ENCODE measurements around the gene PHACTR1. TPM values are rescaled to one million over a fixed set of nuclear protein-coding genes. Genes with fewer than 3 reads are reported as not detected.

Gene PHACTR1
- total and polyA plus RNA-seq, 12 donors, result 6.3 to 150 (median 79.9) TPM

DNA sequence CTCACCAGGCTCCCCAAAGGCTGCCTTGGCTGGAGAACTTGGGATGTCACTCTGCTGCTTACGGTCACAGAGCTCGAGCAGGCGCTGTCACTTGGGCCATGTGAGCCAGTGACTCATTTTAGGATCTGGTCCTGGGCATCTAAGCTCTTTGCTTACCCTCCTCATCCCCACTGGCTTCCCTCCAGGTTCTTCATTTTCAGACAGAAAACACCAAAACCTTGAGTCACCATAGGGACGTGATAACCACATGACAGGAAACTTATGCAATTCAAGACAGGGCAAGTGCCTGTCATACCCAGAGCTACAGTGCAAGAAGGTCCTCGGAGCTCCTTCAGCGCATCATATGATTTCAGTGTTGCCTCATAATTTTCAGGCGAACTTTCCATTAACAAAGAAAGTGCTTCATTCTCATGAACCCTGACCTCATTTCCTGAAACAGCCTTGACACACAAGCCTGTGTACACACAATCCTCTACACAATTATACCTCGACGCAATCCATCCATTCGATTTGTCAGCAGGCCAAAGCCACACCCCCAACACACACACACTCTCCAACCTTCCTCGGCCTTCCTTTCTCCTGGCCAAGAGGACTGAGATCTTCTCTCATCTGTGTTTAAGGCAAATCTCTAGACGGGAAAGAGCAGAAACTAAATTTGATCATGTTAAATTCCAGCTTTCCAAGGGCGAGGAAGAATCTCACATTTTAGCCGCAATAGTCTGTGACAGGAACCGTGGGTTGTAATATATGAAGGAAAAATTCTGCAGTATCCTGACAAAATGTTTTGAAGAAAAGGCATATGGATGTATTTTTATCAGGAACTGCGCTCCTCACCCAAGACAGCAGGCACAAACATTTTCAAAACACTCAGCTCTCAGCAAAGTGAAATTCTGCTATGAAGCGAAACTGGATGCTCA lies 586.4 kb downstream of the PHACTR1 start:
- TF ChIP-seq, protein P1, sequence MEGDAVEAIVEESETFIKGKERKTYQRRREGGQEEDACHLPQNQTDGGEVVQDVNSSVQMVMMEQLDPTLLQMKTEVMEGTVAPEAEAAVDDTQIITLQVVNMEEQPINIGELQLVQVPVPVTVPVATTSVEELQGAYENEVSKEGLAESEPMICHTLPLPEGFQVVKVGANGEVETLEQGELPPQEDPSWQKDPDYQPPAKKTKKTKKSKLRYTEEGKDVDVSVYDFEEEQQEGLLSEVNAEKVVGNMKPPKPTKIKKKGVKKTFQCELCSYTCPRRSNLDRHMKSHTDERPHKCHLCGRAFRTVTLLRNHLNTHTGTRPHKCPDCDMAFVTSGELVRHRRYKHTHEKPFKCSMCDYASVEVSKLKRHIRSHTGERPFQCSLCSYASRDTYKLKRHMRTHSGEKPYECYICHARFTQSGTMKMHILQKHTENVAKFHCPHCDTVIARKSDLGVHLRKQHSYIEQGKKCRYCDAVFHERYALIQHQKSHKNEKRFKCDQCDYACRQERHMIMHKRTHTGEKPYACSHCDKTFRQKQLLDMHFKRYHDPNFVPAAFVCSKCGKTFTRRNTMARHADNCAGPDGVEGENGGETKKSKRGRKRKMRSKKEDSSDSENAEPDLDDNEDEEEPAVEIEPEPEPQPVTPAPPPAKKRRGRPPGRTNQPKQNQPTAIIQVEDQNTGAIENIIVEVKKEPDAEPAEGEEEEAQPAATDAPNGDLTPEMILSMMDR (IDR thresholded peaks at IDR 0.05), result no peak
- H3K9me3 ChIP-seq, result no peaks in the 10 kb centered on the region
- 46 to 51% methylated on average over 17 of the region's 17 CpGs for WGBS, 2 donors
- H3K27ac ChIP-seq, result peak overlapping the region; percentile 30 to 87 (median 71)
- H3K27me3 ChIP-seq, result no peaks in the 10 kb centered on the region
- DNase-seq (peak; percentile 30 to 66), ATAC-seq (peak; percentile 65 to 89 (median 73))
- intact Hi-C loops (cut with DNase I), result loop anchor here in 1 of 10 donors (10.0 kb wide), 1 partner anchor 108 kb away; no protein-coding TSS in a partner anchor
- H3K4me1 ChIP-seq, result peaks cover 12 to 49% (median 34%) of the 10 kb centered on the region in 9 donors
- peaks cover 0 to 88% (median 12%) of the 10 kb centered on the region in 9 donors for H3K36me3 ChIP-seq
- H3K4me3 ChIP-seq, result peak overlapping the region in 7 of 10 donors; percentile 9 to 36 (median 21)

DNA sequence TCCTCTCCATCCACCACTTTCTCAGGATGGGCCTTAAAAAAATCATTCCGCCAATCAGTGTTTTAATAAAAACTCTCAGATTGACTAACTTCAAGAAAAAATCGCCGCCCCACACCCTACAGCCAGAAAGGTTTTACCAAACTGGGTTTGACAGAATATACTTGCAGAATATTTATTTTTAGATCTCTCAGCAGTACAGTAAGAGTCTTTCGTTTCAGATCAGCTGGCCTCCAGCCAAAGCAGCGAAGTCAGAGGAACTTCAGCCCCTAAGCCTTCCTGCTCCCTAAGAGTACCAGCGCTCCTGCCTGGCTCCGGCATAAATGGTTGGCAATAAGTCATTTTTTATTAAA lies 587.1 kb downstream of the PHACTR1 start:
- TF ChIP-seq, protein P1 (IDR thresholded peaks at IDR 0.05), result no peak
- DNase-seq, result peak; percentile 73 to 87
- peaks cover 12 to 55% (median 37%) of the 10 kb centered on the region in 9 donors for H3K4me1 ChIP-seq
- no peaks in the 10 kb centered on the region for H3K27me3 ChIP-seq
- H3K36me3 ChIP-seq, result peaks cover 0 to 88% (median 12%) of the 10 kb centered on the region in 9 donors
- peak overlapping the region in 7 of 10 donors; percentile 9 to 36 (median 21) for H3K4me3 ChIP-seq
- intact Hi-C loops (cut with DNase I), result loop anchor here in 1 of 10 donors (10.0 kb wide), 1 partner anchor 109 kb away; no protein-coding TSS in a partner anchor
- WGBS, 2 donors, result 12 to 27% methylated on average over 7 of the region's 7 CpGs
- no peaks in the 10 kb centered on the region for H3K9me3 ChIP-seq
- peak; percentile 66 to 91 (median 81) for ATAC-seq
- H3K27ac ChIP-seq, result peak overlapping the region in 9 of 10 donors; percentile 35 to 87 (median 73)

DNA sequence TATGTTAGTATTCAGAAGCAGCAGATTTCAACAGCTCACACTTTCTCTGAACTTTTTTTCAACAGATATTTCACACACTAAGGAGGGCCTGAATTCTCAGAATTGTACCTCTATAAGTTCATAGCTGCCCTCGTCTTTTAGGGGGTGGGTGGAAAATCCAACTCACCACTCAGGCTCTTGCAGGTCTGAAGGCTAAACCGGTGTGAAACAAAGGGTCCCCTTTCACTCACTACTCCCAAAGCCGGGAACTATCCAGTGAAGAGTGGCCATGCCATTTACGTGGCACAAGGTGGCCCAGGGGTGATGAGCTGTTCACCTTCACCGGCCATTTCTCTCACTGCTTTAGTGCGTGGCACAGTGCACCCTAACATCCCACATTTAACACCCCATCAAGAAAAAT lies 587.5 kb downstream of the PHACTR1 start:
- no peaks in the 10 kb centered on the region for H3K9me3 ChIP-seq
- DNase-seq (no peak), ATAC-seq (no peak)
- WGBS, 2 donors, result 56 to 64% methylated on average over 6 of the region's 6 CpGs
- H3K27me3 ChIP-seq, result no peaks in the 10 kb centered on the region
- H3K4me1 ChIP-seq, result peaks cover 12 to 55% (median 37%) of the 10 kb centered on the region in 9 donors
- intact Hi-C loops (cut with DNase I), result loop anchor here in 1 of 10 donors (10.0 kb wide), 1 partner anchor 109 kb away; no protein-coding TSS in a partner anchor
- TF ChIP-seq, protein P1 (IDR thresholded peaks at IDR 0.05), result no peak
- peak overlapping the region in 8 of 10 donors; percentile 13 to 87 (median 74) for H3K27ac ChIP-seq
- peak overlapping the region in 6 of 10 donors; percentile 17 to 36 (median 24) for H3K4me3 ChIP-seq
- peaks cover 0 to 88% (median 12%) of the 10 kb centered on the region in 9 donors for H3K36me3 ChIP-seq

DNA sequence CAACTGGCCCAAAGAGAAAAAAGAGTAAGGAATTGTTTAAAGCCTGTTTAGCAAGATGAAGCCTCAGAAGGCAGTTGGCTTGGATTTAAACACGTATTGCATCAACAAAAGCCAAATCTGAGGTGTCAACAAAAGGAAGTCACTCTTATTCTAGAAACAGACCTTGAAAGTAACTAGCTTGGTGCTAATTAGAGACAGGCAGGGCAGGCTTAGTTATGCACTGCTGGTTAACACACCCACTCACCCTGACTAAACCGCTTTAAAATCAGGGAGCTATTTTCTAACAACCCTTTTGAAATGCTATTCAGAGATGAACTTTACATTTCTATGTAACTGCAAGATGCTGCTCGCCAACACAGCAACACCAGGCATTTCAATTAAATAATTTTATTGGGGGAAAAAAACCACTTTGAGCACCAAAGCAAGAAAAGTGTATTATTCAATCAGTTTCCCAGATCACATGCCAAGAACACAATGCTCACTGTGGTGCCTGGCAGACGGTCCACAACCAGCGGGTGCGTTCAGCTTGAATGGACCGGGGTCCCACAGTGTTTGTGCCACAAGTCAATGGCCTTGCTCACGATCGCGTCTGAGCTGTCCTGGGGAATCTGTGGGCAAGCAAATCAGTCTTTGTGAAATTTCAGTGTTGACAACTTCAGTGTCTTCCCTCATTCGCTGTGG lies 588.2 kb downstream of the PHACTR1 start:
- intact Hi-C loops (cut with DNase I), result loop anchor here in 1 of 10 donors (10.0 kb wide), 1 partner anchor 110 kb away; no protein-coding TSS in a partner anchor
- peaks cover 0 to 87% (median 12%) of the 10 kb centered on the region in 9 donors for H3K36me3 ChIP-seq
- ATAC-seq, result no peak

More for the DNA sequence above, 588.2 kb downstream of the PHACTR1 start:
- Histone ChIP-seq H3K9me3 (no peaks in the 10 kb centered on the region), H3K4me3 (no peak overlapping the region), H3K27ac (peak overlapping the region in 6 of 10 donors; percentile 69 to 87 (median 74)), H3K4me1 (peaks cover 12 to 61% (median 36%) of the 10 kb centered on the region in 9 donors), H3K27me3 (no peaks in the 10 kb centered on the region)
- 89 to 91% methylated on average over 11 of the region's 11 CpGs for WGBS, 2 donors
- no peak for DNase-seq
- TF ChIP-seq, protein P1 (IDR thresholded peaks at IDR 0.05), result no peak
